HG03175 (cell line): ENCODE data around the gene SLC19A1.

ENCODE experiments used
- ATAC-seq: cut with Tn5 transposase; IDR thresholded peaks from one replicate; pipeline ENCODE4 v1.9.1; 2021; ENCODE audit warnings: mild to moderate bottlenecking, moderate library complexity; ENCODE audit not compliant: unreplicated experiment

The SLC19A1 gene

GRCh38 chr21:45558044-45558721 is 15.9 kb upstream of the SLC19A1 start:
- no peak for ATAC-seq

GRCh38 chr21:45557616-45558043 is 15.4 kb upstream of the SLC19A1 start:
- ATAC-seq: no peak

GRCh38 chr21:45556645-45557615 is 14.7 kb upstream of the SLC19A1 start:
- no peak for ATAC-seq

- ATAC-seq: no peak
These were observed 14.0 kb upstream of the SLC19A1 start for GRCh38 chr21:45556302-45556644.

GRCh38 chr21:45555557-45556301 is 13.5 kb upstream of the SLC19A1 start:
- no peak for ATAC-seq

GRCh38 chr21:45555251-45555556 is 13.0 kb upstream of the SLC19A1 start:
- ATAC-seq: no peak

GRCh38 chr21:45554477-45555175 is 12.4 kb upstream of the SLC19A1 start:
- ATAC-seq: no peak

GRCh38 chr21:45552696-45553391 is 10.6 kb upstream of the SLC19A1 start:
- no peak for ATAC-seq

- ATAC-seq: no peak
These were observed 9.8 kb upstream of the SLC19A1 start for GRCh38 chr21:45551783-45552695.

- no peak for ATAC-seq
These were observed 9.1 kb upstream of the SLC19A1 start for GRCh38 chr21:45551316-45551715.

GRCh38 chr21:45550522-45551210 is 8.4 kb upstream of the SLC19A1 start:
- peak; percentile 30 for ATAC-seq

- ATAC-seq: peak; percentile 37
These were observed 7.6 kb upstream of the SLC19A1 start for GRCh38 chr21:45549626-45550463.

- no peak for ATAC-seq
These were observed 6.7 kb upstream of the SLC19A1 start for GRCh38 chr21:45548711-45549491.

- ATAC-seq: no peak
These were observed 5.3 kb upstream of the SLC19A1 start for GRCh38 chr21:45547545-45547900.

GRCh38 chr21:45546636-45547544 is 4.7 kb upstream of the SLC19A1 start:
- ATAC-seq: no peak
